Measurements from ENCODE around the gene SLCO3A1. TPM values are rescaled to one million over a fixed set of nuclear protein-coding genes. Genes with fewer than 3 reads are reported as not detected.

Gene SLCO3A1
- total RNA-seq, 2 experiments from 2014 or later: 4.2 to 4.8 TPM

GRCh38 chr15:92164327-92165000 is 311.0 kb downstream of the SLCO3A1 start:
- H3K4me3 Mint-ChIP-seq: no peak overlapping the region
- no peak for TF ChIP-seq CTCF (IDR thresholded peaks at IDR 0.05)
- POLR2A ChIA-PET: no interaction called here
- intact Hi-C loops (cut with micrococcal nuclease): no loop called here
- CTCF ChIA-PET: no interaction called here
- H3K4me1 Mint-ChIP-seq (ENCODE audit: low read depth): peaks cover 12% of the 10 kb centered on the region
- H3K36me3 Mint-ChIP-seq (ENCODE audit: low read depth): no peaks in the 10 kb centered on the region
- no peaks in the 10 kb centered on the region for H3K27me3 Mint-ChIP-seq
- H3K9me3 Mint-ChIP-seq: no peaks in the 10 kb centered on the region
- ATAC-seq (no peak), DNase-seq (no peak)
- H3K27ac Mint-ChIP-seq: no peak overlapping the region

- no peak for ATAC-seq
- no peak for TF ChIP-seq CTCF (IDR thresholded peaks at IDR 0.05)
- Mint-ChIP-seq H3K27ac (no peak overlapping the region), H3K36me3 (ENCODE audit: low read depth) (no peaks in the 10 kb centered on the region), H3K27me3 (no peaks in the 10 kb centered on the region), H3K4me3 (no peak overlapping the region), H3K4me1 (ENCODE audit: low read depth) (peaks cover 11% of the 10 kb centered on the region), H3K9me3 (no peaks in the 10 kb centered on the region)
- DNase-seq: no peak
- intact Hi-C loops (cut with micrococcal nuclease): no loop called here
- ChIA-PET CTCF (no interaction called here), POLR2A (no interaction called here)
Measured at GRCh38 chr15:92165001-92165346, 311.5 kb downstream of the SLCO3A1 start.

- H3K9me3 Mint-ChIP-seq: no peaks in the 10 kb centered on the region
- no peaks in the 10 kb centered on the region for H3K36me3 Mint-ChIP-seq (ENCODE audit: low read depth)
- no peak for TF ChIP-seq CTCF (IDR thresholded peaks at IDR 0.05)
- intact Hi-C loops (cut with micrococcal nuclease): no loop called here
- DNase-seq (no peak), ATAC-seq (no peak)
- ChIA-PET POLR2A (interaction anchor here (0.7 kb wide), 1 partner anchor 656 kb away, joined by 3 read pairs; no protein-coding TSS in a partner anchor), CTCF (no interaction called here)
- no peaks in the 10 kb centered on the region for H3K27me3 Mint-ChIP-seq
- H3K27ac Mint-ChIP-seq: no peak overlapping the region
- H3K4me3 Mint-ChIP-seq: no peak overlapping the region
- H3K4me1 Mint-ChIP-seq (ENCODE audit: low read depth): peaks cover 4% of the 10 kb centered on the region
Measured at GRCh38 chr15:92166029-92166428, 312.5 kb downstream of the SLCO3A1 start.

- TF ChIP-seq CTCF (IDR thresholded peaks at IDR 0.05): no peak
- no peaks in the 10 kb centered on the region for H3K27me3 Mint-ChIP-seq
- POLR2A ChIA-PET: interaction anchor here (0.7 kb wide), 1 partner anchor 657 kb away, joined by 3 read pairs; no protein-coding TSS in a partner anchor
- ATAC-seq (no peak), DNase-seq (no peak)
- H3K36me3 Mint-ChIP-seq (ENCODE audit: low read depth): no peaks in the 10 kb centered on the region
- no peak overlapping the region for H3K4me3 Mint-ChIP-seq
- no peaks in the 10 kb centered on the region for H3K4me1 Mint-ChIP-seq (ENCODE audit: low read depth)
- intact Hi-C loops (cut with micrococcal nuclease): no loop called here
- H3K27ac Mint-ChIP-seq: no peak overlapping the region
- no peaks in the 10 kb centered on the region for H3K9me3 Mint-ChIP-seq
- CTCF ChIA-PET: no interaction called here
Measured at GRCh38 chr15:92166751-92167405, 313.4 kb downstream of the SLCO3A1 start.

- DNase-seq (no peak), ATAC-seq (no peak)
- no peaks in the 10 kb centered on the region for H3K27me3 Mint-ChIP-seq
- CTCF ChIA-PET: no interaction called here
- POLR2A ChIA-PET: no interaction called here
- H3K4me3 Mint-ChIP-seq: no peak overlapping the region
- H3K9me3 Mint-ChIP-seq: no peaks in the 10 kb centered on the region
- no peaks in the 10 kb centered on the region for H3K36me3 Mint-ChIP-seq (ENCODE audit: low read depth)
- no peaks in the 10 kb centered on the region for H3K4me1 Mint-ChIP-seq (ENCODE audit: low read depth)
- intact Hi-C loops (cut with micrococcal nuclease): no loop called here
- TF ChIP-seq CTCF (IDR thresholded peaks at IDR 0.05): no peak
- H3K27ac Mint-ChIP-seq: no peak overlapping the region
Measured at GRCh38 chr15:92167451-92167850, 313.9 kb downstream of the SLCO3A1 start.

All from activated CD8-positive, alpha-beta T cell treated with anti-CD3 and anti-CD28 coated beads for 36 hours (primary cell).